Iris pigment epithelial cell (primary cell): ENCODE measurements around the gene PCSK5.

Experiments used
- DNase-seq: peaks from one replicate; pipeline ENCODE4 v3.0.0-alpha.2; 2011; ENCODE audit warnings: low read depth

PCSK5 gene

DNA sequence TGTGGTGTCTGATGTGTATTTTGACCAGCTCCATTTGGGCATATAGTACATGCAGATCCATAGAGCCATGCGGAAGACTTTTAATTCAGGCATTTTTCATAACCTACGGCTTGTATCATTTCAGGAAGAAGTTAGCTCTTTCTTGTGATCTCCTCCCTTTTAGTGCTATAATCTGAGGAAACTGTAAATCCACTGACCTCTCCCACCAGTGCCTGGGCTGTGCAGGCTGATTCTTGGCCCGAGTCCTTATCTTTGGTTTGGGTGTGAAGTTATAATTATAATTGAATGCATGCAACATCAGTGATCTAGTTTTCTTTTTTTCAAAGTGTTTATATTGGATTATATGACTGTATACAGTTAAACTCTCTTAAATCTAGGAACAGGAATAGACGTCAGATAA, 247.9 kb downstream of the PCSK5 start:
- no peak for DNase-seq

DNA sequence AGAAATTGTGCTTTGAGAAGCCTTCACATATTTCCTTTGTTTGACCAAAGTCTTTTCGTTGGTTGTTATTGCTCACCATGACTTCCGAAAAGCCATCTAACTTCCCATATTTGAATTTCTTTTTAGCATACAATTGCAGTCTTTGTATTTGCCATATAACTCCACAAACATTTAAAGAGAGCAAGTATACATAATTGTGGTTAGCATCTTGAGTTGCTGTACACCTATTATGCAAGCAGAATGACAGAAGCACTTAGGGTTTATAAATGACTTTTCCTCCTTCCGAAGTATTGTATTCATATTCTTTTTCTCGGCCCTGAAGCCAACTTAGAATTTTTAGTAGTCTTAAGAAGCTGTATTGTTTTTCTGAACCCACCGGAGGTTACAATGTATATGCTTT, 253.4 kb downstream of the PCSK5 start:
- DNase-seq = peak; percentile 34

DNA sequence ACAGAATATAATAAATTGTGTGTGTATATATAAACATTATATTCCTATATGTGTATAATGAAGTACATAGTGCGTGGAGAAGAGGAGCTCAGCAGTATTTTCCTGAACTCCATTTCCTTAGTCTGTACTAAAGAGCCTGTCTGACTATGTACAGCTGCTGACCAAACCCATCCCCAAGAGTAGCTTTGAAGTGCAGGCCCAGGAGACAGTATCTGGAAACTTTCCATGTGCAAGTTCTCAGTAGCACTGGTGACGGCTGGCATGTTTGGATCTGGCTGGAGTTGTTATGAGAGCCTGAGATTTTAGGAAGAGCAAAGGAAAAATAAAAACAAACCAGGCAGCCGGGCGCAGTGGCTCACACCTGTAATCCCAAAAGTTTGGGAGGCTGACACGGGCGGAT, 259.5 kb downstream of the PCSK5 start:
- DNase-seq = no peak

DNA sequence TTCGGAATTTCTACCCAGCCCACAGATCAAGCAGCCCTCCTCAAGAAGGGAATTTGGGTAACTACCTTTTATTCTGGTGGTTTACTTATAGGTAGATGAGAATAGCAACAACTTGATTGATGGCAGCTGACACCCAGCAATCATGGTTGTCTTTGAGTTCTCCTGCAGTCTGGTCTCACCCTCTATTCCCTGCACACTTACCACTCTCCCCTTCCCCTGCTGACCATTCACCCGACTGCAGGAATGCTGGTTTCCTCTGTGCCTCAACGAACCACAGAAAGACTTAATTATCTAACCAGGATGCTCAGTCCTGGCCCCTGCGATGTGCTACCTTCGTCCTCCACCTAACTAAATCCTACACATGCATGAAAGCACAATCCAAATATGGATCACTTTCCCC, 260.8 kb downstream of the PCSK5 start:
- no peak for DNase-seq

DNA sequence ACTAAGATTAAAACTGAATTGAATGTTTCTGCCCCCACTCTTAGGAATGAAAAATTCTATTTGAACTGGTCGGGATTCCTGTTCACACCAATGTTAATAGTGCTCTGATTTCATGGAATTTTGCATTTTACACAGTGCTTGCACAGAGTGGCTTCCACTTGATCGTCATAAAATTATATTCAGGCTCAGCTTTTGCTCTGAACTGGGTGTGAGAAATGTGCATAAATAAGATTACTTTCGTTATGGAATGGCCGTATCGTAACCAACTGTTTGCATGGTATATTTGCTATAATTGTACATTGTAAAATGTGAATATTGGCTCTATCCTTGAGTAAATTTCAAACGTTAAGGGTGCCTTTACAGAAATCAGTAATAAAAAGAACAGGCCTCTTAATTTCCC, 262.9 kb downstream of the PCSK5 start:
- no peak for DNase-seq

DNA sequence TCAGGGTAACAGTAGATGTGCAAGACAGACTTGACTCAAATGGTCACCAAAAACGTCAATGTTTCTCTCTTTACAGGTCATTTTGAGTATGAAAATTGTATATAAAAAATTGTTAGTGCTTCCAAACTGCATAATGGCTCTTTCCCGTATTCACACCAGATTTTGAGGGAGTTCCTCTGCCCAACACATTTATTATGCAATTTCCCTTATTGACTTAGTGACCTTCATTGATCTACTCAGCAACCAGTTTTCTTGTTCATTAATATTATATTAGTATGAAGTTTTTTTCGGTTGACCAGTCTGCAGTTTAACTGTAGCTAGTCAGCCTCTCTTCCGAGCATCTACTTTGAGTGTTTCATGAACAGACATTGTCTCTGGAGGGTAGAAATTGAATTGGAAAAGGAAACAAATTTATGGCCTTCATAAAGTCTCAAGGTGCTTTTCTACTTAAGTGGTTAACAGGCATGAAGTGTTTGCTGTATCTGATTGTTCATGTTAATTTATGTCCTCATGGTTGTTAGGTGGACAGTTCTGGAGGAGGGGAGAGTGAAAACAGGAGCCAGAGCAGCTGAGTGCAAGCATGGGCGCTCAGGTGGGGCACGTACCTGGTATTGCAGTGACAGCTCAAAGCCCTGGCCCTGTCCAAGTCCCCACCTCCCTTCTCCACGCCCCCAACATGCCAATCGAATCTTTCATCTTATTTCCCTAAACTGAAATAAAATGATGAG, 263.6 kb downstream of the PCSK5 start:
- no peak for DNase-seq

DNA sequence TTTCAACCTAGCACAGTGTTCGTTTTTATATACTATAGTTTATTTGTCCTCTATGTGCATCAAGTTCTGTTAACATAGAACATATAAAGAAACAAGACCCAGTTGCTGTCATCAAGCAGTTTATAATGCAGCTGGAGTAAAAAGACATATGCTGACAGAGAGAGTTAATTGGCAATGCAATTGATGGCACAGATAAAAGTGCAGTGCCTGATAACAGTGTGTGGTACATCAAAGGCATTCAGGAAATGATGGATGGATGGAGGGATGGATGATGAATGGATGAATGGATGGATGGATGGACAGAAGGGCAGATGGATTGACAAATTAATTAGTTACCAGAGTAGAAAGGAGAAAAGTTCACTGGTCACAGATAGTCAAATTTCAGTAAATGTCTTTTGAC, 264.9 kb downstream of the PCSK5 start:
- DNase-seq = no peak

DNA sequence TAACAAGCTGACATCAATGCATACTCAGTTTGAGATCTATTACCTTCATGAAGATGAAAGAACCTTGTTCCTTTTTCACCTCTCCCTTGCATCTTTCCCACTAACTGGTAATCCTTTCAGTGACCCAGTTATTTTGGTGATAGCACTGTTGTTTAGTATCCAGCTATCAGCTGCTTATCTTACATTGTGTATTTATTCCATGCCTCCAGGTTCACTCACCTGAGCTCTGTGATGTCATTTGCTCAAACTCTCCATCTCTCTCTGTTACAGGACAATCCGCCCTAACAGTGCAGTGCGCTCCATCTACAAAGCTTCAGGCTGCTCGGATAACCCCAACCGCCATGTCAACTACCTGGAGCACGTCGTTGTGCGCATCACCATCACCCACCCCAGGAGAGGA, 268.2 kb downstream of the PCSK5 start:
- no peak for DNase-seq

DNA sequence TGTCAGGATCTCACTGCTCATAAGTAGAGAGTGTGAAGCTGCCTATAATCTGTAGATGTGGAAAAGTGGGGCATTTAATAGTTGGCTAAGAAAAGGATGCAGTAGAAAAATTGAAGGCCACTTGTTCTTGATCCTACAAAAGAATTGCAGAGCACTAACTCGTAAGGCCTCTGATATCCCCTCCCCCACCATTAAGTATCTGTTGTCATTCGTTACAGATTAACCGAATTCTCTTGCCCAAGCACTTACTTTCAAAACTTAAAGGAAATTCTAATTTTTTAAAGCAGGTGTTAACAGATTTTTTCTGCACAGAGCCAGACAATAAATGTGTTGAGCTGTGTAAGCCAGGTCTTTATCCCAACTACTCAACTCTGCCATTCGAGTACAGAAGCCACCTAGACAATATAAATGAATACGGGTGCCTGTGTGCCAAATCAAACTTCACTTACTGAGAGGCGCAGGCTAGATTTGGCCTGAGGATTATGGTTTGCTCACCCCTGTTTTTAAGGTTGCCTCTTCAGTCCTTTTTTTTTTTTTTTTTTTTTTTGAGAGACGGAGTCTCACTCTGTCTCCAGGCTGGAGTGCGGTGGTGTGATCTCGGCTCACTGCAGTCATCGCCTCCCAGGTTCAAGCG, 268.9 kb downstream of the PCSK5 start:
- DNase-seq = no peak

DNA sequence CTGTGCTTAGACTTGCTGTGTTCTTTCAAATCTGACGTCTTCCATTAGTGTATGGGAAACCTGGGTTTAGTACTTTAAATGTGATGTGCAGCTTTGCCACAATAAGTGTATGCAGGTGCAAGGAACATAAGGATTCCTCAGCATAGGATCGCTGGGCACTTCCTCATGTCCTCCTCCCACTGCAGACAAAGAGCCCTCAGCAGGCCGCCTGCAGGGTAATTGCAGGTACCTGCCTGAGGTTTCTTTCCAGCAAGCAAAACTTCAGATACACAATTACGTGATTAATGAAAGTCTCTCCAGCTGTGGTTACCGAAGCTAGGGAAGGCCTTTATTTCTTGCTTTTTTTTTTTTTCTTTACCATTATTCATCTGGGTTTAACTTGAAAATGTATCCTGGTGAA, 270.6 kb downstream of the PCSK5 start:
- no peak for DNase-seq

DNA sequence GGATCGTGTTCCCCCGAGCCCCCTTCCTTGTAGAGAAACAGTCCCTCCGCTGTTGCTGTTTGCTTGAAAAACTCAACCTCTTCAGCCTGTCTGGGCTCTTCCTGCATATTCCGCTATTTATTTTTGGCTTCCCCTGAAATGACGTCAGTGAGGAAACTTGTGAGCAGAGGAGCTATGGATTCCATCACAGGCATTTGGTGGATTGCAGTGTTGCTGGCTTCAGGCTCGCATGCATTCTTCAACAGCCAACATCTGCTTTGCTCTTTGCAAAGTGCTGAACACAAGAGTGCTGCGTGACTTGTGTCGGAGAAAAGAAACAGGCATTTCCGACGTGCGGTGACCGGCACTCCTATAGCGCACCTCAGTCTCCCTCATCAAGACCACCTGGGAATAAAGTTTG, 271.1 kb downstream of the PCSK5 start:
- peak; percentile 80 for DNase-seq

DNA sequence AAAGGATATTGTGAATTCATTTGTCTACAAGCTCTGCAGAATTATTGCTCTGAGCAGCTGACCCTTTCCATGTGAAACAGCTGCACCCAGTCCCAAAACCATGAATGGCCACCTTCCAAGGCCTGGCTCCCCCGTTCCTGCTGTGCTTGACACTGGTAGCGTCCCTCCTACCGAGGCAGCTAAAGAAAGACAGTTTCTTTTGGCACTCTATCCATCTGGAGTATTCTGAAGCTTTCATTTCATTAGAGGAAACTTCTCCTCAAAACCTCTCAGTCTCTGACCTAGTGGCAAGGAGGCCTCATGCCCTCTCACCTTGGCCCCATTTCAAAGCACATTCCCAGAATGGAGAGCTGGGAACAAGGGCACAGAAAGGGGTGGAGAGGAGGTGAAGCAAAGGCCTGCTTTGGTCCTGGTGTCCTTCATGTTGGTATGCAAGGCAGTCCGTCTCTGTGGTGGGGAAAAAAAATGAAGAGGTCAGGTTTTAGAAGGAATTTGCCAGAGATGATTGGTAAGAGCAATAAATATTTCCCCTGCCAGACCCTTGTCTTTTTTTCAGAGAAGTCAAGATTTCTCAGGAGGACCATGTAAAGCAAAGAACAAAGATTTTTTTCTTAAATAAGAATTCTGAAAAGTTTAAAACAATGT, 271.7 kb downstream of the PCSK5 start:
- DNase-seq = peak; percentile 14

DNA sequence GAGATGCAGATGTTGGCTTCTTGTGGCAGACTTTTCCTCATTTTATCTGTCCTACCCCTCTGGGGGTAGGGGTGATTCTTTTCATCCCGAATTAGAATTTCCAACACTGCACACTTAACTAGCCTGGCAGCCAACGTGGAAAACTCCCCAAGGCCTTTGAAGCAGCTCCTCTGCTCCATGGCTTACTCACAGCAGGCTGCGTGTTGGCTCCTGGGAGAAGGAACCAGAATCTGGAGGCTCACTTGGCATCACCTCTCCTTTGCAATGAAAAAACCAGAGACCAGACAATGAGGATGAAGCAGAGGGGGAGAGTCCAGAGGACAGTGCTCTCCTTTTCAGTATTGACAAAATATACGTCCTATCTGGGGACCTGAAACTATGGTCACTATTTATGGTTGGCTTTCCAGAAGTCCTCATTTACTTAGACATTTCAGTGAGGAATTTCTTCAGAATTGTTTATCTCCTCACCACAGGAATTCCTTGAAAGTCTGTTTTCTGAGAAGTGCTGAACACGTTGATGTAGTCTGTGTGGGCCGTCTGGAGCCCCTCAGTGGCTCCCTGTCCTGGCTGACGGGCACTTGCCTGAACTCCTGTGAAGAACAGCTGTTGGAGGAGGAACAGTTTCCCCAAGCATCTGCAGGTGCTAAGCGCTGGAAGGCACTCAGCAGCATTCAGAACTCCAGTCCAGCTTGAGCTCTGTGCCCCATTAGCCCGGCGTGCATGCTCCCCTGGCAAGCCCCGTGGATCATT, 272.5 kb downstream of the PCSK5 start:
- DNase-seq = peak; percentile 64

DNA sequence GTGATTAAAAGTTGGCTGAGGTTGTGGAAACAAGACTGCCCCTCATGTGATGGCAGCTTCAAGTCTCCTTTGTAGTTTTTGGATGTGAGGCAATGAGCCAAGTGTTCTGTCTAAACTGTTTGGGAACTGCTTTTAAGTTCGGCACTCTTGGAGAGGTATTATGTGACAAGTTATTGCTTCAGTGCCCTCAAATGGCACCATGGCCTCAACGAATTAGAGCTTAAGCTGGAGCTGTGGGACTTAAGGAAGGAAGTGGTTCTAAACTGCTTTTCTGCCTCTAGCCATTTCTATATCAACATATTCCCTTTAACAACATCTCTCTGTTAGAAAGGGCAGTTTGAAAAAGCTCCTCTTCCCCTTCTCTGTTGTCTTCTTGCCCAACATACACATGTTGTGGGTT, 276.1 kb downstream of the PCSK5 start:
- DNase-seq = no peak

DNA sequence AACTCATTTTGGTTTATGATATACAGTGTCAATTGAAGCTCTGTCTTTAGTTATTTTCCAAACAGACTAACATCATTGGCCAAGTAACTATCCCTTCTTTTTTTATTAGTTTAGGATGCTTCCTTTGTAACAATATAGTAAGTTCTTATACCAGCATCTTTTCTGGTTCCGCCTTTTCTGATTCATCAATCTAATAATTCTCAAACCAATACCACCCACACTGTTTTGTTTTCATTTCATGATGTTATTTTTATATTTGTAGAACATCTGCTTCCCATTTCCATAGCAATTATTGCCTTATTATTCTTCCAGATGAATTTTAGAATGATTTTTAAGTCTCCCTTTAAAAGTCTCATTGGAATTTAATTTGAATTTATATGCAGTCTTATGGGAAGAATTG, 285.7 kb downstream of the PCSK5 start:
- no peak for DNase-seq

DNA sequence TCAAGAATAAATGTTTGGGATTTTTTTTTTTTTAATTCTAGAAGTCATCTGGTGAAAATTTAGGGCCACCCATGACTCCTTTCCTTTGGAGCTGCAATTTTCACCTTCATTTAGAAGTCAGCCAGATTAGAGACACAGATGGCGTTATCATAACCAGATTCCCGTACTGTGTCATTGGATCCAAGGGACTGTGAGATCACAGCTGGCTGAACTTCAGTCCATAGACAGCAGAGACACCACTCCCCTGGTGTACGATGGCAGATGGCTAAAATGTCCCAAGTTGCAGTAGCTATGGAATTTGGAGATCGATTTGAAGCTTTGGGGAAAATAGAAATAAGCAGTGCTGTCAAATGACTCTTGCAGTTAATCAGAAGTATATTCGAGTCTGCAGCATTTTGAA, 287.5 kb downstream of the PCSK5 start:
- DNase-seq = no peak

DNA sequence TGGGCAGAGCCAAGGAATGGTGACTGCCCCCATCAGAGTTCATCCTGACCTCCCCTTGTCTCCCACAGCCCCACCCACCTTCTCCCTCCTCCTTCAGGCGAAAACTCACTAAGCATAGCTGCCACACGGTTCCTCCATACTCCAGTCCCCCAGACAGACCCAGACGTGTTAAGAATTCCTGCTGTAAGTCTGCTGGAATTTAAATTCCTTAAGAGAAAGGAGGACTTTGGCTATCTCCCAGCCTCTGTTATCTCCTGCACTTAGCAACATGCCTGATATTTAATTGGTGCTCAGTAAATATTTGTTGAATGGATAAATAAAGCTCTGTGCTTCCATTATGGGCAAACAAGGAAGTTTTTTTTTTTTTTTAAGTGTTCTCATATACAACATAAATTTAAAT, 290.1 kb downstream of the PCSK5 start:
- DNase-seq = peak; percentile 69

DNA sequence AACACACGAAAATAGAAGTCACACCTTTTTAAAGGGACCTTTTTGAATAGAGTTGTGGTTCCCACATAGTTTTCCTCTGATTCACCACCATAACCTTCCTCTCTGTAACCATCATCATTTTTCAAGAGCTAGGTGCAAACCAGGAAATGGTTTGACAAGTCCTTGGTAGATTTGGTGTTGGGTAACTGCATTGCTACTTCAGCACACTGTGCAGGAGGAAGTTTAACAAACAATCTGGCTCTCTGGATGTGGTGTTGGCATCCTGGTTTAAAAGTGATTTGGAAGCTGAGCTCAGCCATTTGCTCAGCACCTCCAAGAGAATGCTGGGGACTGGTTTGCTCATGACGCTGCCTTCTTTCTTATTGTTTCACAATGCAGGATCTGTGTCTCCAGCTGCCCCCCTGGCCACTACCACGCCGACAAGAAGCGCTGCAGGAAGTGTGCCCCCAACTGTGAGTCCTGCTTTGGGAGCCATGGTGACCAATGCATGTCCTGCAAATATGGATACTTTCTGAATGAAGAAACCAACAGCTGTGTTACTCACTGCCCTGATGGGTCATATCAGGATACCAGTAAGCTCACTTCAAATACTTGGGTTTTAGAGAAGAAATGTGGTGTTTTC, 290.7 kb downstream of the PCSK5 start:
- DNase-seq = peak; percentile 78

DNA sequence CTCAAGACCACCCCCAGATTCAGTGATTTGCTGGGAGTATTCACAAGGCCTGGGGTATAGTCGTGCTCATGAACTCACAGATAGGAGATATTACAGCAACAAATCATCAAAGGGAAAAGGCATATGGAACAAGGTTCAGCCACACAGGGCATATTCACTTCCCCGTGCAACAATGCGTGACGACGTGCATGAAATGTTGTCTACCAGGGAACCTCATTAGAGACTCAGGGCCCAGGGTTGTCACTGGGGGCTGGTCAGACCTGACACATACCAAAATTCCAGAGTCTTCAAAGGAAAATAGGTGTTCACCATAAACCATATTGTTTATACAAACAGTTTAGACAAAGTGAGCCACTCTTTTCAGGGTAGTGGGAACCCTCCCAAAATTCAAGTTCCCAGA, 291.3 kb downstream of the PCSK5 start:
- no peak for DNase-seq

DNA sequence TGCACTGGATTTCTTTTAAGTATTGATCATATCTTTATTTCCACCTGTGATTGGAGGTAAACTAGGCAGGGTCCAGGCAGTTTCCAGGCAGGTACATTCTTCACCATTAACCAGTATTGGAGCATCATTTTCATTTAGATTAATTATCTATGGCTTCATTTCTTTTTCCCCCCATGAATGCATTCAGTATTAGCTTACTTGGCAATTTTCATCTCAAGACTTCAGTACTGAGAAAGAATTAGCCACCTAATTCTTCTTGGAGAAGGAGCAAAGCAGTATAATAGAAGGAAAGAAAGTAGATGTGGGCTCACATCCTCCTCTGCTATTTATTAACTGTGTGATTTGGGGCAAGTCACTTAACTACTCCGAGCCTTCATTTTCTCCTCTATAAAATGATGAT, 295.0 kb downstream of the PCSK5 start:
- DNase-seq = no peak

DNA sequence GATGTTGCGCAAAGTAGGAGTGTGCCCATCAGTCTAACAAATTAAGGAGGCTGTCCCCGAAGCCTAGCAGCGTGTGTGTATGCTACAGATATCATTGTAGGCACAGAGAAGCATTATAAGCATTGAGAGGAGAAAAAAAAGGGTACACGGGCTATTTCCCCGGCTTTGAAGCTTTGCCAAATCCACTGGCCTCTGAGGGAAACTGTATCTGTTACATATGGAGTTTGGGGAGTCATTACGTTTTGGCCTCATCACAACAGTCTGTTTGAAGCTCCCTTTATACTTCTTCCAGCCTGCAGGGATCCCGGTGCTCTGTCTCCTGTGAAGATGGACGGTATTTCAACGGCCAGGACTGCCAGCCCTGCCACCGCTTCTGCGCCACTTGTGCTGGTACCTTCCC, 297.8 kb downstream of the PCSK5 start:
- DNase-seq = no peak

DNA sequence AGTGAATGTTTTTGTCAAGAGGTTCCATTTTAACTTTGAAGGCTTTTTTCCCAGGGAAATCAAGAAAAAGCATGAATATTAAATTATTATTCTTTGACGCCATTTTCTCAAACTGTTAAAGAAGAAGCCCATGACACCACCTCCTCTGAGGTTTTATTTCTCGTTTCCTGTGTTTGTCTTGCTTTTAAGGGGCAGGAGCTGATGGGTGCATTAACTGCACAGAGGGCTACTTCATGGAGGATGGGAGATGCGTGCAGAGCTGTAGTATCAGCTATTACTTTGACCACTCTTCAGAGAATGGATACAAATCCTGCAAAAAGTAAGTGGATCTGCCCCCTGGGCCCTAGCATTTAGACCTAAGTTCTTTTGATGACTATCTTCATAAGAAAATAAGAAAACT, 298.4 kb downstream of the PCSK5 start:
- DNase-seq = no peak
